GM12878 (cell line): Measurements from ENCODE around the gene APBA1. TPM values are rescaled to one million over a fixed set of nuclear protein-coding genes. Genes with fewer than 3 reads are reported as not detected.

Experiments
- BMI1 ChIP-seq: fragments of 450-650 bp; IDR thresholded peaks from 2 replicates; pipeline ENCODE4 v1.6.1; 2016; ENCODE audit warnings: mild to moderate bottlenecking, moderate library complexity, borderline replicate concordance
- CBFB ChIP-seq: IDR thresholded peaks from 2 replicates; pipeline ENCODE4 v1.6.1; 2016; ENCODE audit warnings: antibody characterized with exemption, low read depth
- CEBPB ChIP-seq, 2 experiments: fragments of 150-350 bp in 1 of 2; IDR thresholded peaks; 2 replicates each; pipeline ENCODE4 v1.6.1; 2012 to 2014; ENCODE audit warnings: low read depth in 2 of 2, low read length in 2 of 2, borderline replicate concordance in 1 of 2, inconsistent platforms in 1 of 2
- CHD1 ChIP-seq: IDR thresholded peaks from 2 replicates; pipeline ENCODE4 v1.6.1; 2012; ENCODE audit warnings: low read depth, low read length, improper control_type of control experiment
- CREB1 ChIP-seq: IDR thresholded peaks from 2 replicates; pipeline ENCODE4 v1.6.1; 2012; ENCODE audit warnings: low read depth, mild to moderate bottlenecking, inconsistent platforms
- LARP7 ChIP-seq: fragments of 450-650 bp; IDR thresholded peaks from 2 replicates; pipeline ENCODE4 v1.6.1; 2017; ENCODE audit warnings: mild to moderate bottlenecking
- MAX ChIP-seq: IDR thresholded peaks from 2 replicates; pipeline ENCODE4 v1.6.1; 2012; ENCODE audit warnings: low read depth, low read length, improper control_type of control experiment
- NFYB ChIP-seq: IDR thresholded peaks from 2 replicates; pipeline ENCODE4 v1.6.1; 2011; ENCODE audit warnings: low read depth, mild to moderate bottlenecking, low read length, improper control_type of control experiment, moderate library complexity; ENCODE audit not compliant: insufficient read depth
- SKIL ChIP-seq: fragments of 450-650 bp; IDR thresholded peaks from 2 replicates; pipeline ENCODE4 v1.6.1; 2017; ENCODE audit warnings: mild to moderate bottlenecking, low read depth, inconsistent platforms; ENCODE audit not compliant: poor library complexity, severe bottlenecking
- ZBTB4 ChIP-seq: fragments of 450-650 bp; formaldehyde crosslinking; IDR thresholded peaks from 2 replicates; pipeline ENCODE4 v1.4.0; 2022; ENCODE audit warnings: mild to moderate bottlenecking, moderate library complexity
- ZNF622 ChIP-seq: fragments of 450-650 bp; IDR thresholded peaks from 2 replicates; pipeline ENCODE4 v1.6.1; 2017; ENCODE audit warnings: mild to moderate bottlenecking, inconsistent platforms
- polyA plus RNA-seq, 11 experiments: library from polyadenylated mRNA; depleted of rRNA in 4 of 11; unstranded in 6 of 11; stranded (reverse) in 5 of 11; fragments of >200 nt; fragmentation: Nextera tagmentation in 4 of 11; fragmentation: Illumina TruSeq in 1 of 11; extraction: Ambion mirVana in 4 of 11; extraction: Trizol in 1 of 11; gene quantifications; 1 replicate in 1 of 11; 2 replicates in 10 of 11; pipeline versions ENCODE4 v1.2.1 to v1.2.3, GENCODE V29; 2011 to 2016; ENCODE audit warnings: inconsistent platforms in 2 of 11, missing spikeins in 2 of 11, low read depth in 1 of 11
- total RNA-seq, 4 experiments: library from RNA; depleted of rRNA in 3 of 4; stranded (reverse); fragments of >200 nt in 3 of 4; fragmentation: Illumina TruSeq in 1 of 4; extraction: Trizol in 1 of 4; gene quantifications; 2 replicates each; pipeline versions ENCODE4 v1.2.1 to v1.2.3, GENCODE V29; 2013 to 2021

APBA1 gene
- total and polyA plus RNA-seq, 10 of the 15 experiments (the other 5 are each of a cell fraction or from before 2014, with no cell fraction given): 0.01 to 1.3 (median 0.05) TPM; not detected in 7

GRCh38 chr9:69463497-69464068, 208.6 kb downstream of the APBA1 start (continued):
- TF ChIP-seq NFYB: no peak
- TF ChIP-seq CEBPB (IDR thresholded peaks at IDR 0.05; ENCODE audit: borderline replicate concordance in 1 of 2, low read depth in 2 of 2, low read length in 2 of 2): no peak
- TF ChIP-seq CREB1: no peak
- TF ChIP-seq LARP7: no peak
- TF ChIP-seq CBFB: no peak
- TF ChIP-seq CHD1: no peak
- TF ChIP-seq BMI1: no peak
- no peak for TF ChIP-seq ZNF622
- no peak for TF ChIP-seq SKIL
- TF ChIP-seq ZBTB4 (CRISPR knock-in tag): no peak
- TF ChIP-seq MAX: no peak
